HG02763 (cell line): ENCODE results near the gene MACF1.
A peak's percentile ranks its signal among the peaks of the same experiment; 100 is the strongest.
"Not testable (repeated sequence)": the region's sequence is repeated elsewhere in the genome, so short reads cannot be mapped to it uniquely, and the experiment has no call there.

Source experiments
- ATAC-seq: cut with Tn5 transposase; IDR thresholded peaks from one replicate; pipeline ENCODE4 v1.9.1; 2021; ENCODE audit warnings: mild to moderate bottlenecking, moderate library complexity; ENCODE audit not compliant: unreplicated experiment

The MACF1 gene

GRCh38 chr1:39208360-39208759 lies 3.9 kb downstream of the MACF1 start:
- ATAC-seq, result not testable (repeated sequence)

GRCh38 chr1:39210649-39211048 lies 6.2 kb downstream of the MACF1 start:
- ATAC-seq, result no peak

GRCh38 chr1:39212499-39212898 lies 8.0 kb downstream of the MACF1 start:
- no peak for ATAC-seq

- no peak for ATAC-seq
These were observed 9.1 kb downstream of the MACF1 start for GRCh38 chr1:39213511-39214002.

- no peak for ATAC-seq
These were observed 9.7 kb downstream of the MACF1 start for GRCh38 chr1:39214021-39214713.

GRCh38 chr1:39214714-39214997 lies 10.2 kb downstream of the MACF1 start:
- no peak for ATAC-seq

- peak; percentile 52 for ATAC-seq
These were observed 10.7 kb downstream of the MACF1 start for GRCh38 chr1:39214998-39215873.

- ATAC-seq, result no peak
These were observed 12.3 kb downstream of the MACF1 start for GRCh38 chr1:39216771-39217170.

GRCh38 chr1:39220891-39221870 lies 16.7 kb downstream of the MACF1 start:
- no peak for ATAC-seq

- ATAC-seq, result no peak
These were observed 19.9 kb downstream of the MACF1 start for GRCh38 chr1:39224295-39224829.

- ATAC-seq, result no peak
These were observed 22.3 kb downstream of the MACF1 start for GRCh38 chr1:39226836-39227235.

GRCh38 chr1:39228252-39228651 lies 23.8 kb downstream of the MACF1 start:
- no peak for ATAC-seq

- no peak for ATAC-seq
These were observed 25.0 kb downstream of the MACF1 start for GRCh38 chr1:39229504-39229903.

GRCh38 chr1:39230261-39231190 lies 26.0 kb downstream of the MACF1 start:
- ATAC-seq, result peak; percentile 77

GRCh38 chr1:39236971-39237370 lies 32.5 kb downstream of the MACF1 start:
- ATAC-seq, result no peak

GRCh38 chr1:39238476-39238875 lies 34.0 kb downstream of the MACF1 start:
- ATAC-seq, result no peak

- no peak for ATAC-seq
These were observed 35.5 kb downstream of the MACF1 start for GRCh38 chr1:39239968-39240367.

GRCh38 chr1:39243302-39243701 lies 38.8 kb downstream of the MACF1 start:
- ATAC-seq, result no peak

- ATAC-seq, result no peak
These were observed 46.2 kb downstream of the MACF1 start for GRCh38 chr1:39250460-39251240.
